GM06990 (cell line): Measurements from ENCODE around the gene CSDE1.
A peak's percentile ranks its signal among the peaks of the same experiment; 100 is the strongest.
"Not testable (repeated sequence)": the region's sequence is repeated elsewhere in the genome, so short reads cannot be mapped to it uniquely, and the experiment has no call there.

Experiments used
- DNase-seq: peaks from one replicate; pipeline ENCODE4 v3.0.0-alpha.2; 2011; ENCODE audit not compliant: insufficient read length; ENCODE audit errors: extremely low read depth
- H3K27me3 ChIP-seq: replicated peaks from 2 replicates; pipeline ENCODE4 v1.6.0; 2011; ENCODE audit warnings: low read length; ENCODE audit not compliant: control insufficient read depth, insufficient read depth
- H3K36me3 ChIP-seq: 2 replicates; pipeline ENCODE4 v1.5.1; 2011; ENCODE audit warnings: low read length; ENCODE audit not compliant: control insufficient read depth, insufficient read depth
- H3K4me3 ChIP-seq: replicated peaks from 2 replicates; pipeline ENCODE4 v1.5.1; 2011; ENCODE audit warnings: low read depth, mild to moderate bottlenecking, control low read depth, low read length
- TF ChIP-seq, protein P1 (sequence below): IDR thresholded peaks from 2 replicates; pipeline ENCODE4 v1.5.1; 2011; ENCODE audit warnings: low read length, control low read depth, mild to moderate bottlenecking, inconsistent platforms; ENCODE audit not compliant: insufficient read depth, poor library complexity, severe bottlenecking

CSDE1 gene

DNA sequence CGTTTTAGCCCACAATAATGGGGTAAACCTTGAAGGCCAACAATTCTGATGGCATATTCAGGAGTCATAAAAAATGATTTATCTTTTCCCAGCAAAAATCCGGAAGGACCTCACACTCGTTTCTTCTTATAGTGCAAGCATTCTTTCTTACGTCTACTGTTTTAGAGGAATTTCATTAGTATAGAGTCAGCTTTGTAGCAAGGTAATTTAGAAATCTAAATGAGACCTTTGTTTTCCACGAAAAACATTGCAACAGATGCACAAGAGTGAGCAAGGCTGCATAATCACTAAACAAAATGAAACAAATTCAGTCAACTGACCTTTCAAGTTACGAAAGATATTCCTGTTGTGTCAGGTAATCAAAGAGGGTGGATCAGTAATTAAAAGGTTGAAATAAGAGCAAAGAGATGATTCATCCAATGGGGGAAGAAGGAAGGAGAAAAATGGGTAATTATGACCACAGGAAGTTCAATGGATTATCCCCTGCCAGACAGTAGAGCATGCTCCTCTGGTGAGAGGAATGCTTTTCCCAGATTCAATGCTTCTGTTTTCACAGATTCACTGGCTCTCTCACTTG is 560 bp upstream of the CSDE1 start:
- peak overlapping the region; percentile 82 for H3K4me3 ChIP-seq
- DNase-seq = no peak
- H3K27me3 ChIP-seq = no peaks in the 10 kb centered on the region
- H3K36me3 ChIP-seq = no peaks in the 10 kb centered on the region
- TF ChIP-seq, protein P1, sequence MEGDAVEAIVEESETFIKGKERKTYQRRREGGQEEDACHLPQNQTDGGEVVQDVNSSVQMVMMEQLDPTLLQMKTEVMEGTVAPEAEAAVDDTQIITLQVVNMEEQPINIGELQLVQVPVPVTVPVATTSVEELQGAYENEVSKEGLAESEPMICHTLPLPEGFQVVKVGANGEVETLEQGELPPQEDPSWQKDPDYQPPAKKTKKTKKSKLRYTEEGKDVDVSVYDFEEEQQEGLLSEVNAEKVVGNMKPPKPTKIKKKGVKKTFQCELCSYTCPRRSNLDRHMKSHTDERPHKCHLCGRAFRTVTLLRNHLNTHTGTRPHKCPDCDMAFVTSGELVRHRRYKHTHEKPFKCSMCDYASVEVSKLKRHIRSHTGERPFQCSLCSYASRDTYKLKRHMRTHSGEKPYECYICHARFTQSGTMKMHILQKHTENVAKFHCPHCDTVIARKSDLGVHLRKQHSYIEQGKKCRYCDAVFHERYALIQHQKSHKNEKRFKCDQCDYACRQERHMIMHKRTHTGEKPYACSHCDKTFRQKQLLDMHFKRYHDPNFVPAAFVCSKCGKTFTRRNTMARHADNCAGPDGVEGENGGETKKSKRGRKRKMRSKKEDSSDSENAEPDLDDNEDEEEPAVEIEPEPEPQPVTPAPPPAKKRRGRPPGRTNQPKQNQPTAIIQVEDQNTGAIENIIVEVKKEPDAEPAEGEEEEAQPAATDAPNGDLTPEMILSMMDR = no peak

DNA sequence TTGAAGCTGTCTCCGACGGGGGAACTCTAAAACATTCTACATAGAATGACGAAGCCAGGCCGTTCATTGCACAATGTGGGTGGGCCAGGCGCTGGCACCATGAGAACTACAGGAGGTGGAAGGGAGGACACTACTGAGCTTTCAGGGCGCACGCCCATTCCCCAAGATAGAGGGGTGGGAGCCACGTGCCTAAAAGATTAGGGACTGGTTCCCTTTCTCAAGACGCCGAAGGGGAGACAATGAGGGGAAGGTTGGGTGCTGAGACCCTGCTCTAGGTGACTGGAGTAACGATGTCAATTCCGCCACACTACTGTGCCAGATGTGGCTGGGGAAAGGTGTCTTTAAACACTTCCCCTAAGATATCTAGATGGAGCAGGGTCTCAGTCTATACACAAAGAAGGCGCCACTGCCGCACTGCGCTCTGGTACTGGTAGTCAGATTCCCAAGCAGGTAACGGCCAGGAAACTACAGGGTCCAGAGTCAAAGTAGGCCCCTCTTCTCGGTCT is 782 bp downstream of the CSDE1 start:
- H3K4me3 ChIP-seq = peak overlapping the region; percentile 82
- no peaks in the 10 kb centered on the region; the same call in 1 of the 2 replicates for H3K36me3 ChIP-seq
- no peaks in the 10 kb centered on the region for H3K27me3 ChIP-seq
- TF ChIP-seq, protein P1 = no peak
- DNase-seq = no peak

DNA sequence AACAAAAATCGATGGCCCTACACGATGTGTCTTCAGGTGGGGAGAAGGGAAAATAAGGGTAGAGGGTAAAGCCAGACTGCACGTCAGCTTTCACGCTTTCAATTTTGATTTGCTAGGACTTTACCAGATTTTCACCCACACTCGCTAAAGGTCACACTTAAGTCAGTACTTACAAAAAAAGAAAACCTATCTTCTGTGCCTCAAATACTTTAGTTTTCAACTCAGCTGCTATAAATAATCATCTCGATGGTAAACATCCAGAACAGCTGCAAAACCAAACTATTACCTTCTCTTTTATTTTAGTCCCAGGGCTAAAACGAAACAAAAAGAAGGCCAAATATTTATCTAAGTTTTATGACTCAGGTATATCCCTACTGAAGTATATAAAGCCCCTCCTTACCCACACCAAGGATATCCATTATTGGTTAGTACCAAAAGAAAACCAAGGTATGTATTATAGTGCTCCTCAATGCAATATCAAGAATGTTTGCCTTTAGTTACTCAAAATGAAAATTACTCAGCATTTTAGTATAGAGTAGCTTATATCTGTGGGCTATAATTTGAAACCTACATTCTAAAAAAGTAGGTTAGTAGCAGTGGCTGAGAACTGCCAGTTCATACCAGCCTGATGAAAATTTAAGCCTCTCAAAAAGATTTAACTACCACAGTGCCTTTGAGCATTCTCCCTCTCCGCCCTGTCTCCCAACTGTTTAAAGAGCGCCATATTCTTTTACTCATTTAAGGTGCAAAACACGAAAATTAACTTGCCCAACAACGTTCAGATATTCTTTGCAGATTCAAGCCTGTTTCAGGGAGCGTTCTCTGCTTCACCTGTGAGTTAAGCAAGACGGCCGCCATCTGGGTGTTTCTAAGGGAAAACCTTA is 1.5 kb downstream of the CSDE1 start:
- Histone ChIP-seq H3K36me3 (no peaks in the 10 kb centered on the region; the same call in 1 of the 2 replicates), H3K27me3 (no peaks in the 10 kb centered on the region), H3K4me3 (peak overlapping the region; percentile 82)
- TF ChIP-seq, protein P1 = no peak
- DNase-seq = peak; percentile 51

DNA sequence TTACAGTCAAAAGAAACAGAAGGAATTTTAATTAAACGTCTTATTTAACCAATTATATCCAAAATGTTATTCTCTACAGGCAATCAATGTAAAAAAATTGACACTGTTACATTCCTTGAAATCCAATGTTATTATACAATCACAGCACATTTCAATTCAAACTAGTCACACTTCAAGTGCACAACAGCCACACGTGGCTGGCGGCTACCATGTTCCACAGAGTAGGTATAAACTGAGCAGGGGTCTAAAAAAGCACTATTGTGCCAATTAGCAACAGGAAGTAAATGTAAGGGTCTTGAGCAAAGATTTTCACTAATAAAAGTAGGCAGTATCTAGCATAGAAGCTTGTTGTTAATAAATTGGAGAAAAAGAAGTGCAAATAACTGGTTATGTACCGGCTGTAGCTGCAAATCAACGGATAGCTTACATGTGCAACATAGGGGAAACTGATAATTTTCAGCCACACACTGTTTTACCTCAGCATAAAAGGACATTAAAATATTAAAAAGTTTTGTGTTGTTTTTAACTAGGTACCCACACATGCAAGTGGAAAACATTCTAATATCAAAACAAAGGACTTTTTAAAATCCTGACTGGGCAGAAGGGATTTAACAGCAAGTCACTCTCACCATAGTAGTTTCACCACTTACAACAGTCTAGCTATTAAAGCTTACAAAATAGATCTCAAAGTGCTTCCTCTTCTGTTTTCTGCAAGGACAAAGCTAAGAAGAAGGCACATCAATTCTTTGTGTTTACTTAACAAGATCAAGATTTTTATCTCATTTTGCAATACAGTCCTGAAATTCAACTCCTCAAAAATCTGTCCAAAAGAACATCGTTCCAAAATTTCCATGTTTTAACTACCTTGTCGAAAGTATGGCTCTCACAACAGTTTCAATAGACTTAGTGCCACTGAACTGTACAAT is 2.5 kb downstream of the CSDE1 start:
- H3K27me3 ChIP-seq = no peaks in the 10 kb centered on the region
- peak overlapping the region; percentile 82 for H3K4me3 ChIP-seq
- H3K36me3 ChIP-seq = no peaks in the 10 kb centered on the region; the same call in 1 of the 2 replicates
- DNase-seq = no peak
- TF ChIP-seq, protein P1 = no peak

DNA sequence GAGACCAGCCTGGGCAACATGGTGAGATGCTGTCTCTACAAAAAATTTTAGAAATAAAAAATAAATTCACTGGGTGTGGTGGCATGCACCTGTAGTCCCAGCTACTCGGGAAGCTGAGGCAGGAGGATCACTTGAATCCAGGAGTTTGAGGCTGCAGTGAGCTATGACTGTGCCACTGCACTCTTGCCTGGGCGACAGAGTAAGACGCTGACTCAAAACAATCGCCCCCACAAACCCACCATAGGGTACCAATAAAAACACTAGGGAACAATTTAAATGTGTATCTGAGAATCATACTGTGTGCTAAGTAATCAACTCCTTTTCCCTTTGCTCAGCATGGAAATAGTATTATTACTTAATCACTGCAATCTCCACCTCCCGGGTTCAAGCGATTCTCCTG is 4.1 kb downstream of the CSDE1 start:
- not testable (repeated sequence) for H3K27me3 ChIP-seq, H3K4me3 ChIP-seq, DNase-seq, H3K36me3 ChIP-seq
